Breast epithelium (tissue), 3 donors: ENCODE results near the gene MEF2C.

ENCODE experiments used
- POLR2A ChIP-seq: fragments of 450-650 bp; IDR thresholded peaks from one replicate; pipeline ENCODE4 v1.6.1; 2016; ENCODE audit warnings: antibody characterized with exemption, mild to moderate bottlenecking, moderate library complexity
- POLR2AphosphoS5 ChIP-seq, 3 donors: sonication (generic); formaldehyde crosslinking; IDR thresholded peaks; one replicate each; pipeline ENCODE4 v1.6.1; 2017; ENCODE audit warnings: antibody characterized with exemption in 3 of 3
- TF ChIP-seq, protein P1 (sequence below), 3 donors: fragments of 450-650 bp; IDR thresholded peaks; one replicate each; pipeline ENCODE4 v1.5.1; 2016 to 2017; ENCODE audit warnings: antibody characterized with exemption in 3 of 3, mild to moderate bottlenecking in 3 of 3, moderate library complexity in 3 of 3

DNA sequence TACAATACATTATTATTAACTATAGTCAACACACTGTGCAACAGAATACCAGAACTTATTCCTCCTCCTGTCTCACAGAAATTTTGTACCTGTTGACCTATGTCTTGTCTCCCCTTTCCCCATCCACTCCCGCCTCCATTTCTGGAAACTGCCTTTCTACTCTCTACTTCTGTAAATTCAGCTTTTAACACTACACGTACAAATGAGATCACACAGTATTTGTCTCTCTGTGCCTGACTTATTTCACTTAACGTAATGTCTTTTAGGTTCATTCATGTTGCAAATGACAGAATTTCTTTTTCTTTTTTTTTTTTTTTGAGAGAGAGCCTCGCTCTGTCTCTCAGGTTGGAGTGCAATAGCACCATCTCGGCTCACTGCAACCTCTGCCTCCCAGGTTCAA is 19.5 kb downstream of the MEF2C start:
- TF ChIP-seq, protein P1, sequence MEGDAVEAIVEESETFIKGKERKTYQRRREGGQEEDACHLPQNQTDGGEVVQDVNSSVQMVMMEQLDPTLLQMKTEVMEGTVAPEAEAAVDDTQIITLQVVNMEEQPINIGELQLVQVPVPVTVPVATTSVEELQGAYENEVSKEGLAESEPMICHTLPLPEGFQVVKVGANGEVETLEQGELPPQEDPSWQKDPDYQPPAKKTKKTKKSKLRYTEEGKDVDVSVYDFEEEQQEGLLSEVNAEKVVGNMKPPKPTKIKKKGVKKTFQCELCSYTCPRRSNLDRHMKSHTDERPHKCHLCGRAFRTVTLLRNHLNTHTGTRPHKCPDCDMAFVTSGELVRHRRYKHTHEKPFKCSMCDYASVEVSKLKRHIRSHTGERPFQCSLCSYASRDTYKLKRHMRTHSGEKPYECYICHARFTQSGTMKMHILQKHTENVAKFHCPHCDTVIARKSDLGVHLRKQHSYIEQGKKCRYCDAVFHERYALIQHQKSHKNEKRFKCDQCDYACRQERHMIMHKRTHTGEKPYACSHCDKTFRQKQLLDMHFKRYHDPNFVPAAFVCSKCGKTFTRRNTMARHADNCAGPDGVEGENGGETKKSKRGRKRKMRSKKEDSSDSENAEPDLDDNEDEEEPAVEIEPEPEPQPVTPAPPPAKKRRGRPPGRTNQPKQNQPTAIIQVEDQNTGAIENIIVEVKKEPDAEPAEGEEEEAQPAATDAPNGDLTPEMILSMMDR (IDR thresholded peaks at IDR 0.05): no peak
- no peak for TF ChIP-seq POLR2A
- no peak for TF ChIP-seq POLR2AphosphoS5 (IDR thresholded peaks at IDR 0.05)
